K562 (cell line): Measurements from ENCODE around the gene ZNF124. TPM values are rescaled to one million over a fixed set of nuclear protein-coding genes. Genes with fewer than 3 reads are reported as not detected.

ENCODE experiments used
- ATAC-seq: fragments of 200-7000 bp; cut with Tn5 transposase; 3 replicates; pipeline ENCODE4 v1.9.1; 2020; ENCODE audit warnings: moderate library complexity
- BruUV-seq: library from RNA; stranded (reverse); fragments of 400-500 nt; replicated peaks from 2 replicates; lab custom pipeline; 2021; lab: Mats Ljungman, UMichigan
- CTCF ChIA-PET: fragments of 300-600 bp; formaldehyde crosslinking; extraction: SDS; loops from one replicate; lab custom pipeline; 2021; ENCODE audit warnings: low intra/inter-chr PET ratio; lab: Yijun Ruan, JAX
- POLR2A ChIA-PET: fragments of 300-600, 350-650 bp; sonication (Branson Sonifier 250); formaldehyde crosslinking; extraction: SDS; loops from one replicate; lab custom pipeline; 2021; ENCODE audit warnings: antibody characterized with exemption, inconsistent platforms; lab: Yijun Ruan, JAX
- DNase-seq, 4 experiments: peaks; one replicate each; pipeline versions ENCODE4 v3.0.0 to v3.0.0-alpha.2; 2011 to 2018; ENCODE audit warnings: low spot score in 3 of 4, mixed read lengths in 3 of 4; ENCODE audit errors: extremely low read depth in 1 of 4
- FAIRE-seq: peaks from 2 replicates; lab custom pipeline; 2011; peaks lifted over from hg19 to GRCh38; lab: Jason Lieb, UNC
- H2AFZ ChIP-seq: 2 replicates; pipeline ENCODE4 v1.6.0; 2011; ENCODE audit warnings: low read depth, low read length, control low read depth, inconsistent platforms
- H3K27ac ChIP-seq: fragments of 200-600 bp; 3 replicates; pipeline ENCODE4 v1.8.0; 2011; ENCODE audit warnings: low read depth, mild to moderate bottlenecking, control low read depth, inconsistent platforms, low read length, moderate library complexity, mixed read lengths; ENCODE audit errors: extremely low read depth
- H3K27me3 ChIP-seq, 2 experiments: fragments of 300-600 bp in 1 of 2; 2 replicates in 1 of 2; 3 replicates in 1 of 2; pipeline versions ENCODE4 v1.6.0 to v1.8.0; 2011; ENCODE audit warnings: inconsistent platforms in 2 of 2, low read length in 2 of 2, mild to moderate bottlenecking in 1 of 2, mixed read lengths in 1 of 2, moderate library complexity in 1 of 2; ENCODE audit not compliant: control insufficient read depth in 2 of 2, insufficient read depth in 2 of 2
- H3K36me3 ChIP-seq: fragments of 300-600 bp; 3 replicates; pipeline ENCODE4 v1.8.0; 2011; ENCODE audit warnings: mild to moderate bottlenecking, low read length, inconsistent platforms; ENCODE audit not compliant: control insufficient read depth, insufficient read depth
- H3K4me1 ChIP-seq, 2 experiments: fragments of 200-600 bp in 1 of 2; replicated peaks in 1 of 2; 2 replicates in 1 of 2; 3 replicates in 1 of 2; pipeline versions ENCODE4 v1.5.1 to v1.8.0; 2011; ENCODE audit warnings: inconsistent platforms in 2 of 2, low read length in 2 of 2, mild to moderate bottlenecking in 1 of 2, mixed read lengths in 1 of 2, moderate library complexity in 1 of 2; ENCODE audit not compliant: control insufficient read depth in 2 of 2, insufficient read depth in 2 of 2
- H3K4me2 ChIP-seq: 2 replicates; pipeline ENCODE4 v1.6.1; 2011; ENCODE audit warnings: low read length, control low read depth, inconsistent platforms, mixed read lengths; ENCODE audit not compliant: insufficient read depth
- H3K4me3 ChIP-seq: fragments of 200-600 bp; sonication (generic), shearing (Covaris generic); 2 replicates; pipeline ENCODE4 v1.5.1; 2016; ENCODE audit warnings: control low read depth, inconsistent platforms
- H3K79me2 ChIP-seq: fragments of 200-600 bp; 3 replicates; pipeline ENCODE4 v1.8.0; 2011; ENCODE audit warnings: low read length, inconsistent platforms; ENCODE audit not compliant: control insufficient read depth, insufficient read depth
- H3K9ac ChIP-seq, 2 experiments: 2 replicates each; pipeline versions ENCODE4 v1.6.0 to v1.6.1; 2011; ENCODE audit warnings: low read depth in 2 of 2, low read length in 2 of 2, control low read depth in 1 of 2, inconsistent platforms in 1 of 2, mild to moderate bottlenecking in 1 of 2, mixed read lengths in 1 of 2; ENCODE audit not compliant: insufficient read depth in 1 of 2
- H3K9me1 ChIP-seq: one replicate; pipeline ENCODE4 v1.6.0; 2011; ENCODE audit warnings: inconsistent platforms, mild to moderate bottlenecking, low read length, moderate library complexity; ENCODE audit not compliant: control insufficient read depth, insufficient read depth
- H3K9me3 ChIP-seq: replicated peaks from 2 replicates; pipeline ENCODE4 v1.5.1; 2011; ENCODE audit warnings: low read depth, low read length, inconsistent platforms; ENCODE audit not compliant: control insufficient read depth, insufficient read depth
- H4K20me1 ChIP-seq: replicated peaks from 2 replicates; pipeline ENCODE4 v1.6.1; 2011; ENCODE audit warnings: low read length, inconsistent platforms, mixed read lengths; ENCODE audit not compliant: control insufficient read depth, insufficient read depth
- ARID1B ChIP-seq: fragments of 450-650 bp; IDR thresholded peaks from 2 replicates; pipeline ENCODE4 v1.6.1; 2016; ENCODE audit warnings: antibody characterized with exemption, mild to moderate bottlenecking, inconsistent platforms
- CREBBP ChIP-seq: IDR thresholded peaks from one replicate; pipeline ENCODE4 v1.6.1; 2012; ENCODE audit warnings: low read depth, mild to moderate bottlenecking, control low read depth, inconsistent platforms, low read length
- IRF2 ChIP-seq: sonication (generic); formaldehyde crosslinking; IDR thresholded peaks from 2 replicates; pipeline ENCODE4 v1.8.1; 2022; ENCODE audit warnings: mild to moderate bottlenecking, missing genetic modification reagents
- KAT2B ChIP-seq: IDR thresholded peaks from one replicate; pipeline ENCODE4 v1.6.1; 2012; ENCODE audit warnings: low read depth, mild to moderate bottlenecking, control low read depth, inconsistent platforms, low read length, moderate library complexity
- MED1 ChIP-seq: sonication (generic); formaldehyde crosslinking; IDR thresholded peaks from 2 replicates; pipeline ENCODE4 v1.8.1; 2023; ENCODE audit warnings: missing genetic modification reagents, borderline replicate concordance
- PYGO2 ChIP-seq: fragments of 450-650 bp; IDR thresholded peaks from 2 replicates; pipeline ENCODE4 v1.6.1; 2016; ENCODE audit warnings: mild to moderate bottlenecking, missing genetic modification characterization, moderate library complexity, missing compliant biosample characterization
- RFX1 ChIP-seq: fragments of 450-650 bp; IDR thresholded peaks from 2 replicates; pipeline ENCODE4 v1.6.1; 2016; ENCODE audit warnings: mild to moderate bottlenecking, moderate library complexity
- SAFB ChIP-seq: fragments of 200-400 bp; formaldehyde crosslinking; IDR thresholded peaks from 2 replicates; pipeline ENCODE4 v1.6.1; 2017; ENCODE audit warnings: low read depth, low read length, borderline replicate concordance
- SIX5 ChIP-seq, 2 experiments: IDR thresholded peaks; 2 replicates each; pipeline ENCODE4 v1.6.1; 2011; ENCODE audit warnings: low read length in 2 of 2, borderline replicate concordance in 1 of 2, low read depth in 1 of 2, mild to moderate bottlenecking in 1 of 2, moderate library complexity in 1 of 2; ENCODE audit not compliant: insufficient read depth in 1 of 2
- ZNF785 ChIP-seq: fragments of 250-450 bp; sonication (Bioruptor Pico); IDR thresholded peaks from 2 replicates; pipeline ENCODE4 v1.4.0; 2020; ENCODE audit warnings: mild to moderate bottlenecking
- WGBS: fragments of 100-300 bp; shearing (Covaris generic); methylation state at CpG from one replicate; pipeline ENCODE4 v1.1.6; 2016; ENCODE audit warnings: low coverage, mixed read lengths; ENCODE audit not compliant: insufficient coverage; ENCODE audit errors: missing lambda C conversion rate; 5-methylcytosine and 5-hydroxymethylcytosine counted together
- in situ Hi-C: fragments of 300-500 bp; cut with MboI; formaldehyde crosslinking; loops from 4 replicates; pipeline ENCODE4 v1.15.0; 2018; ENCODE audit warnings: inconsistent platforms, mixed read lengths
- intact Hi-C: fragments of 100-400 bp; cut with micrococcal nuclease; formaldehyde crosslinking; loops from 2 replicates; pipeline ENCODE4 v1.14.2; 2022
- polyA plus RNA-seq, 8 experiments: library from polyadenylated mRNA; depleted of rRNA in 4 of 8; stranded (reverse) in 5 of 8; unstranded in 3 of 8; fragments of >200 nt; fragmentation: Nextera tagmentation in 2 of 8; fragmentation: Illumina TruSeq in 1 of 8; extraction: Ambion mirVana in 2 of 8; extraction: Trizol in 1 of 8; gene quantifications; 2 replicates each; pipeline versions ENCODE4 v1.2.1 to v1.2.3, GENCODE V29; 2011 to 2014; ENCODE audit warnings: inconsistent platforms in 1 of 8, missing spikeins in 1 of 8
- total RNA-seq, 7 experiments: library from RNA; depleted of rRNA in 6 of 7; stranded (reverse); fragments of >200 nt in 6 of 7; fragmentation: Illumina TruSeq in 2 of 7; extraction: Trizol in 2 of 7; gene quantifications; 2 replicates each; pipeline versions ENCODE4 v1.2.1 to v1.2.3, GENCODE V29; 2011 to 2021; ENCODE audit warnings: low replicate concordance in 1 of 7

ZNF124 gene
- total and polyA plus RNA-seq, 9 of the 15 experiments (the other 6 are each of a cell fraction or from before 2014, with no cell fraction given), result 7.6 to 71.5 (median 20.2) TPM

DNA sequence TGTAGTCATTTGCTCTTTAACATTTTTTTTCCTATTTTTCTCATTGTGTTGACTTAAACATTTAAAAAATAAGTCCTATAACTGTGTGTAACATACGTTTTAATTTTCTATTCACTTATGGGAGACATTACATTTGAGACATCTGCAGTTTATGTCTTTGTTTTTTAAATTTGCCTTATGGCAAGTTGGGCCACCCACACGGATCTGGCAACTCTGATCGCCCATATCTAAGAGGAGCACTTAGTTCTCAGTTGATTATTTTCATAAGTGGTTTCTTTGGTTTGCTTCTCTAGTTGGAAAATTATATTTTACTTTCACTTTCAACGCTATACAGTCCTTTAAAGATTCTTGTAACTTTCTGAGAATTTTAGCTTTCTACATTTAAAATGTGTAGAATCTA, 13.8 kb upstream of the ZNF124 start:
- intact Hi-C loops, result no loop called here
- BruUV-seq, result no TSS peak
- H3K9me1 ChIP-seq, result no peaks in the 10 kb centered on the region
- H3K9me3 ChIP-seq, result peaks cover 12% of the 10 kb centered on the region
- 72% methylated on average over 4 of the region's 4 CpGs for WGBS
- in situ Hi-C loops, result no loop called here
- ChIA-PET POLR2A (no interaction called here), CTCF (no interaction called here)
- no peaks in the 10 kb centered on the region for H3K79me2 ChIP-seq
- ATAC-seq (no peak), DNase-seq (no peak), FAIRE-seq (no peak)
- H3K9ac ChIP-seq, result no peak overlapping the region
- no peaks in the 10 kb centered on the region for H4K20me1 ChIP-seq
- TF ChIP-seq SIX5 (IDR thresholded peaks at IDR 0.05; ENCODE audit: borderline replicate concordance in 1 of 2, insufficient read depth in 1 of 2, low read depth in 1 of 2, low read length in 2 of 2), result no peak
- no peak for TF ChIP-seq ZNF785 (CRISPR knock-in tag)
- TF ChIP-seq CREBBP, result no peak
- TF ChIP-seq IRF2 (CRISPR knock-in tag), result no peak
- no peak for TF ChIP-seq KAT2B
- TF ChIP-seq ARID1B, result no peak
- no peak for TF ChIP-seq RFX1
- TF ChIP-seq SAFB, result no peak
- no peak for TF ChIP-seq PYGO2 (tag)
- TF ChIP-seq MED1 (CRISPR knock-in tag), result no peak
- no peak overlapping the region for H3K4me3 ChIP-seq
- H2AFZ ChIP-seq, result no peak overlapping the region
- H3K27me3 ChIP-seq, result no peaks in the 10 kb centered on the region
- peaks cover 9% of the 10 kb centered on the region; the same call in 2 of the 3 replicates for H3K36me3 ChIP-seq
- H3K4me2 ChIP-seq, result no peak overlapping the region
- no peak overlapping the region for H3K27ac ChIP-seq
- H3K4me1 ChIP-seq, result no peaks in the 10 kb centered on the region
